ENCODE results near the gene TEX2.
"Not testable (repeated sequence)": the region's sequence is repeated elsewhere in the genome, so short reads cannot be mapped to it uniquely, and the experiment has no call there.

The TEX2 gene

GRCh38 chr17:64129765-64130558 is 133.1 kb downstream of the TEX2 start, which contains the start of gene ERN1:
Gene ERN1 (minus strand): TSS chr17:64130144. CDS start chr17:64130029, 115 bp downstream.
- intact Hi-C loops (cut with DNase I) = loop anchor here (1.0 to 5.0 kb wide), 4 partner anchors 15 to 213 kb away; partner anchors contain the start of genes GH1 and TEX2
- peak; percentile 88 to 99 (median 94) for DNase-seq

GRCh38 chr17:64129515-64129764 is 133.6 kb downstream of the TEX2 start:
- DNase-seq = no peak
- intact Hi-C loops (cut with DNase I) = no loop called here

- DNase-seq = peak in 3 of 10 donors; percentile 8 to 82 (median 15)
- intact Hi-C loops (cut with DNase I) = no loop called here
These were observed 134.1 kb downstream of the TEX2 start for GRCh38 chr17:64128787-64129514.

GRCh38 chr17:64126918-64127317 is 136.1 kb downstream of the TEX2 start:
- DNase-seq = no peak
- intact Hi-C loops (cut with DNase I) = no loop called here

GRCh38 chr17:64125937-64126336 is 137.1 kb downstream of the TEX2 start:
- intact Hi-C loops (cut with DNase I) = no loop called here
- no peak for DNase-seq

- no peak for DNase-seq
- intact Hi-C loops (cut with DNase I) = no loop called here
These were observed 138.5 kb downstream of the TEX2 start for GRCh38 chr17:64124609-64125008.

GRCh38 chr17:64123114-64123513 is 139.9 kb downstream of the TEX2 start:
- intact Hi-C loops (cut with DNase I) = no loop called here
- no peak for DNase-seq

- intact Hi-C loops (cut with DNase I); DNase-seq: not testable (repeated sequence)
These were observed 141.9 kb downstream of the TEX2 start for GRCh38 chr17:64120972-64121786.

GRCh38 chr17:64120159-64120810 is 142.8 kb downstream of the TEX2 start:
- DNase-seq = no peak
- intact Hi-C loops (cut with DNase I) = no loop called here

GRCh38 chr17:64117981-64118979 is 144.8 kb downstream of the TEX2 start:
- peak in 3 of 10 donors; percentile 5 to 18 (median 16) for DNase-seq
- intact Hi-C loops (cut with DNase I) = no loop called here

GRCh38 chr17:64115822-64116534 is 147.1 kb downstream of the TEX2 start:
- intact Hi-C loops (cut with DNase I) = no loop called here
- no peak for DNase-seq

GRCh38 chr17:64115043-64115698 is 147.9 kb downstream of the TEX2 start:
- intact Hi-C loops (cut with DNase I) = no loop called here
- no peak for DNase-seq

GRCh38 chr17:64113006-64113405 is 150.1 kb downstream of the TEX2 start:
- intact Hi-C loops (cut with DNase I) = no loop called here

GRCh38 chr17:64111831-64112230 is 151.2 kb downstream of the TEX2 start:
- intact Hi-C loops (cut with DNase I) = no loop called here
- no peak for DNase-seq

More at GRCh38 chr17:64113006-64113405, 150.1 kb downstream of the TEX2 start:
- DNase-seq = no peak

GRCh38 chr17:64110379-64111152 is 152.5 kb downstream of the TEX2 start:
- intact Hi-C loops (cut with DNase I) = no loop called here
- no peak for DNase-seq

GRCh38 chr17:64109400-64109799 is 153.7 kb downstream of the TEX2 start:
- intact Hi-C loops (cut with DNase I) = no loop called here
- DNase-seq = no peak

- intact Hi-C loops (cut with DNase I) = no loop called here
- no peak for DNase-seq
These were observed 155.4 kb downstream of the TEX2 start for GRCh38 chr17:64107500-64108236.
